Osteoblast (primary cell): ENCODE measurements around the gene GRK3. TPM values are rescaled to one million over a fixed set of nuclear protein-coding genes. Genes with fewer than 3 reads are reported as not detected.
"Not testable (repeated sequence)": the region's sequence is repeated elsewhere in the genome, so short reads cannot be mapped to it uniquely, and the experiment has no call there.

Experiments
- DNase-seq: peaks from one replicate; pipeline ENCODE4 v3.0.0; 2011; ENCODE audit warnings: low spot score, mixed read lengths; ENCODE audit not compliant: insufficient read length; ENCODE audit errors: missing footprints
- H2AFZ ChIP-seq: 2 replicates; pipeline ENCODE4 v1.6.0; 2011; ENCODE audit warnings: mild to moderate bottlenecking, low read length
- H3K27ac ChIP-seq: 2 replicates; pipeline ENCODE4 v1.5.1; 2011; ENCODE audit warnings: mild to moderate bottlenecking, low read depth, low read length, moderate library complexity
- H3K27me3 ChIP-seq: 2 replicates; pipeline ENCODE4 v1.6.0; 2012; ENCODE audit warnings: mild to moderate bottlenecking, control low read depth, inconsistent platforms, low read length, moderate library complexity; ENCODE audit not compliant: insufficient read depth
- H3K36me3 ChIP-seq: 2 replicates; pipeline ENCODE4 v1.5.1; 2011; ENCODE audit warnings: mild to moderate bottlenecking, low read length, control low read depth, moderate library complexity; ENCODE audit not compliant: insufficient read depth
- H3K4me1 ChIP-seq: 2 replicates; pipeline ENCODE4 v1.5.1; 2011; ENCODE audit warnings: mild to moderate bottlenecking, low read length, control low read depth, moderate library complexity; ENCODE audit not compliant: insufficient read depth
- H3K4me2 ChIP-seq: 2 replicates; pipeline ENCODE4 v1.6.0; 2011; ENCODE audit warnings: mild to moderate bottlenecking, low read length; ENCODE audit not compliant: insufficient read depth
- H3K4me3 ChIP-seq: fragments of 200-600 bp; sonication (generic); 3 replicates; pipeline ENCODE4 v1.5.1; 2012; ENCODE audit warnings: mild to moderate bottlenecking, low read length, inconsistent platforms; ENCODE audit not compliant: insufficient read depth
- H3K79me2 ChIP-seq: 2 replicates; pipeline ENCODE4 v1.6.0; 2012; ENCODE audit warnings: mild to moderate bottlenecking, low read length, control low read depth, inconsistent platforms; ENCODE audit not compliant: insufficient read depth
- H3K9me3 ChIP-seq: 2 replicates; pipeline ENCODE4 v1.5.1; 2011; ENCODE audit warnings: low read depth, low read length, control low read depth
- H4K20me1 ChIP-seq: 2 replicates; pipeline ENCODE4 v1.6.0; 2012; ENCODE audit warnings: mild to moderate bottlenecking, low read length, control low read depth; ENCODE audit not compliant: insufficient read depth
- total RNA-seq: library from RNA; depleted of rRNA; stranded (reverse); fragments of >200 nt; gene quantifications from 2 replicates; pipeline ENCODE4 v1.2.3, GENCODE V29; 2012
- TF ChIP-seq, protein P1 (sequence below): IDR thresholded peaks from 2 replicates; pipeline ENCODE4 v1.5.1; 2011; ENCODE audit warnings: mild to moderate bottlenecking, low read depth, low read length, moderate library complexity; ENCODE audit errors: extremely low read depth

GRK3 gene
- total RNA-seq, 1 donor, result 1.8 TPM

DNA sequence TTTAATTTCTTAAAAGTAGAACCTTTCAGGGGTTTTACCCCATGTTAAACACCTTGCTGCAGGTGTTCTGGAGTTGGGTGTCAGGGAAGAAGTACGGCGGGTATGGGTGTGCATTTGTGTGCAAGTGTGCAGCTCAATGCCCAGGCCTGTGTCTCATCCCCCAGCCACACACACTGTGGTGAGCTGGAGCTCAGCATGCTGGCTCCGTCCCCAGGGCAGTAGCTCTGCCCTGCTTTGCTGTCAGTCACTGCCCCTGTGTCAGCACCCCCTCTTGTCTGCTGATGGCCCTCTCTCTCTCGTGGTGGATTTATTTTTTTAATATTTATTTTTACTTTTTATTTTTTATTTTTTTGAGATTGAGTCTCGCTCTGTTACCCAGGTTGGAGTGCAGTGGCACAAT lies 141.7 kb downstream of the GRK3 start:
- Histone ChIP-seq H3K27ac (no peak overlapping the region), H2AFZ (no peak overlapping the region), H3K36me3 (no peaks in the 10 kb centered on the region), H3K4me3 (no peak overlapping the region), H4K20me1 (no peaks in the 10 kb centered on the region), H3K79me2 (no peaks in the 10 kb centered on the region), H3K4me2 (no peak overlapping the region), H3K27me3 (no peaks in the 10 kb centered on the region), H3K9me3 (no peaks in the 10 kb centered on the region), H3K4me1 (no peaks in the 10 kb centered on the region)
- DNase-seq, result no peak
- TF ChIP-seq, protein P1, sequence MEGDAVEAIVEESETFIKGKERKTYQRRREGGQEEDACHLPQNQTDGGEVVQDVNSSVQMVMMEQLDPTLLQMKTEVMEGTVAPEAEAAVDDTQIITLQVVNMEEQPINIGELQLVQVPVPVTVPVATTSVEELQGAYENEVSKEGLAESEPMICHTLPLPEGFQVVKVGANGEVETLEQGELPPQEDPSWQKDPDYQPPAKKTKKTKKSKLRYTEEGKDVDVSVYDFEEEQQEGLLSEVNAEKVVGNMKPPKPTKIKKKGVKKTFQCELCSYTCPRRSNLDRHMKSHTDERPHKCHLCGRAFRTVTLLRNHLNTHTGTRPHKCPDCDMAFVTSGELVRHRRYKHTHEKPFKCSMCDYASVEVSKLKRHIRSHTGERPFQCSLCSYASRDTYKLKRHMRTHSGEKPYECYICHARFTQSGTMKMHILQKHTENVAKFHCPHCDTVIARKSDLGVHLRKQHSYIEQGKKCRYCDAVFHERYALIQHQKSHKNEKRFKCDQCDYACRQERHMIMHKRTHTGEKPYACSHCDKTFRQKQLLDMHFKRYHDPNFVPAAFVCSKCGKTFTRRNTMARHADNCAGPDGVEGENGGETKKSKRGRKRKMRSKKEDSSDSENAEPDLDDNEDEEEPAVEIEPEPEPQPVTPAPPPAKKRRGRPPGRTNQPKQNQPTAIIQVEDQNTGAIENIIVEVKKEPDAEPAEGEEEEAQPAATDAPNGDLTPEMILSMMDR, result no peak

DNA sequence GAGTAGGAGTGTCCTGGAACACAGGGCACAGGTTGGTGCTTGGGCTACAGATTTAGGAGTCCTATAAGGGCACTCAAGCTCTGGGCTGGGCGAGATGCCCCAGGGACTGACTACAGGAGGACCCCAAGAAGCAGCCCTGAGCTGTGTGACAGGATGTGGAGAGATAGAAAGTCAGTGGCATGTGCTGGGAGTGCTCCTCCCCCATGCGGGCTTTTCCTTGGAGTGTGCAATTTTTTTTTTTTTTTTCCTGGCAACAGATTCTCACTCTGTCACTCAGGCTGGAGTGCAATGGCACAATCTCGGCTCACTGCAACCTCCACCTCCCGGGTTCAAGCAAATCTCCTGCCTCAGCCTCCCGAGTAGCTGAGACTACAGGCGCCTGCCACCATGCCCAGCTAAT lies 144.0 kb downstream of the GRK3 start:
- H3K36me3 ChIP-seq, H3K9me3 ChIP-seq, DNase-seq, H3K27ac ChIP-seq, H3K4me2 ChIP-seq, H3K4me1 ChIP-seq, H3K79me2 ChIP-seq, H4K20me1 ChIP-seq, H2AFZ ChIP-seq, H3K27me3 ChIP-seq, H3K4me3 ChIP-seq: not testable (repeated sequence)

DNA sequence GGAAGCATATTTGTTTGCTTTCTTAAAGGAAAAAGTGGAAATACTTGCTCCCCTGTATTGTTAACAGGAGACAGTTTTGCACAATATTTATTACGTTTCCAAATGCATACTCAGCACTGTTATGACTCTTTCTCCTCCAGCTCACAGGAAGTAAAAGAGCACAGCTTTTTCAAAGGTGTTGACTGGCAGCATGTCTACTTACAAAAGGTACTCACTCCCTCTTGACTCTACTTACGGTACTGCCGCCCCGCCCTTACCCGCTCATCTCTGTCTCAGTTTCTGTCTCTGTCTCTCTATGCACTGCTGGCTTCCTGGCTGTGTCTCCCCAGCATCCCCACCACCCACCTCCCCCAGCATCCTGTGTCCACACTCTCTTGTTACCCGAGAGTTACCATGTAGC lies 145.3 kb downstream of the GRK3 start:
- DNase-seq, result no peak
- H3K27ac ChIP-seq, result no peak overlapping the region
- H3K27me3 ChIP-seq, result no peaks in the 10 kb centered on the region
- H3K4me3 ChIP-seq, result no peak overlapping the region
- H4K20me1 ChIP-seq, result no peaks in the 10 kb centered on the region
- H3K9me3 ChIP-seq, result no peaks in the 10 kb centered on the region
- no peak overlapping the region for H2AFZ ChIP-seq
- no peaks in the 10 kb centered on the region for H3K36me3 ChIP-seq
- TF ChIP-seq, protein P1, result no peak
- no peaks in the 10 kb centered on the region for H3K4me1 ChIP-seq
- H3K79me2 ChIP-seq, result no peaks in the 10 kb centered on the region
- H3K4me2 ChIP-seq, result no peak overlapping the region

DNA sequence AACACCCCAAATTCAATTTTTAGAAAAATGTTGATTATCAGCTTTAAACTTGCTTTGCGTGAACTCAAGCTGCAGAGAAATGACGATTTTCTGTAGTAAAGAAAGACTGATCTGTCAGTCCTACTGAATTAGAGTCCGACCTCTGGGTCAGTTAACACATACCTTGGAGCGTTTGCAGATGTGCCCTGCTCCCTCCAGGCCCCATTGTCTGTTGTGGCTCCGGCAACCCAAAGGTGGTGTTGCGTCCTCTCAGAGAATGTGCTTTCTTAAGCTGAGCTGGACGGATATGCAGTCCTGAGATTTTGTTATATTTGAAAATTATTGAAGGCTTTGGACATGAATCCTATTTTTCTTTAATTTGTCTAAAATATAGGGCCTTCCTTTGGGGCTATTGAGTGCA lies 146.0 kb downstream of the GRK3 start:
- Histone ChIP-seq H3K4me3 (no peak overlapping the region), H4K20me1 (no peaks in the 10 kb centered on the region), H3K4me2 (no peak overlapping the region), H2AFZ (no peak overlapping the region), H3K27me3 (no peaks in the 10 kb centered on the region), H3K27ac (no peak overlapping the region), H3K36me3 (no peaks in the 10 kb centered on the region), H3K9me3 (no peaks in the 10 kb centered on the region), H3K79me2 (no peaks in the 10 kb centered on the region), H3K4me1 (no peaks in the 10 kb centered on the region)
- TF ChIP-seq, protein P1, result no peak
- DNase-seq, result no peak
